ENCODE results near the gene DPP9.

The DPP9 gene

GRCh38 chr19:4722671-4723594, 709 bp downstream of the DPP9 start:
- CTCF ChIA-PET = no interaction called here
- TF ChIP-seq LEF1 (IDR thresholded peaks at IDR 0.05; ENCODE audit: borderline replicate concordance) = no peak
- no peak for TF ChIP-seq L3MBTL2 (conservative IDR thresholded peaks at IDR 0.05)
- no peak for TF ChIP-seq FOXA1 (IDR thresholded peaks at IDR 0.05)
- no peak for TF ChIP-seq SP1 (IDR thresholded peaks at IDR 0.05)
- no peak for TF ChIP-seq NFRKB (IDR thresholded peaks at IDR 0.05)
- TF ChIP-seq HDGF (IDR thresholded peaks at IDR 0.05; ENCODE audit: borderline replicate concordance) = no peak
- no peak for TF ChIP-seq BHLHE40 (IDR thresholded peaks at IDR 0.05; ENCODE audit: borderline replicate concordance)
- no peak for TF ChIP-seq CTBP1 (IDR thresholded peaks at IDR 0.05; ENCODE audit: borderline replicate concordance)
- no peak for TF ChIP-seq ELF4 (IDR thresholded peaks at IDR 0.05)
- TF ChIP-seq PKNOX1 (IDR thresholded peaks at IDR 0.05) = no peak
- TF ChIP-seq ZNF384 (IDR thresholded peaks at IDR 0.05) = no peak
- no peak for TF ChIP-seq ARNT (IDR thresholded peaks at IDR 0.05)
- no peak for TF ChIP-seq SUZ12 (IDR thresholded peaks at IDR 0.05)
- no peak for TF ChIP-seq TARDBP (IDR thresholded peaks at IDR 0.05)
- no peak for TF ChIP-seq FOXM1 (IDR thresholded peaks at IDR 0.05; ENCODE audit: borderline replicate concordance)
- TF ChIP-seq FOXK2 (IDR thresholded peaks at IDR 0.05) = no peak
- POLR2A ChIA-PET = interaction anchor here (0.6 to 4.5 kb wide), 3 partner anchors 11 to 69 kb away, joined by 3 to 25 read pairs (median 3); partner anchors contain the start of gene FEM1A
- no peak for DNase-seq (ENCODE audit: extremely low spot score)

- no peak for DNase-seq (ENCODE audit: extremely low spot score)
- CTCF ChIA-PET = no interaction called here
- POLR2A ChIA-PET = interaction anchor here (4.5 kb wide), 1 partner anchor 70 kb away, joined by 25 read pairs; the partner anchor contains the start of gene FEM1A
- TF ChIP-seq NFRKB (IDR thresholded peaks at IDR 0.05) (no peak), FOXK2 (IDR thresholded peaks at IDR 0.05) (no peak), SP1 (IDR thresholded peaks at IDR 0.05) (no peak), SUZ12 (IDR thresholded peaks at IDR 0.05) (no peak), L3MBTL2 (conservative IDR thresholded peaks at IDR 0.05) (no peak), LEF1 (IDR thresholded peaks at IDR 0.05; ENCODE audit: borderline replicate concordance) (no peak), TARDBP (IDR thresholded peaks at IDR 0.05) (no peak), ZNF384 (IDR thresholded peaks at IDR 0.05) (no peak), ELF4 (IDR thresholded peaks at IDR 0.05) (no peak), HDGF (IDR thresholded peaks at IDR 0.05; ENCODE audit: borderline replicate concordance) (no peak), ARNT (IDR thresholded peaks at IDR 0.05) (no peak), BHLHE40 (IDR thresholded peaks at IDR 0.05; ENCODE audit: borderline replicate concordance) (no peak), FOXM1 (IDR thresholded peaks at IDR 0.05; ENCODE audit: borderline replicate concordance) (no peak), PKNOX1 (IDR thresholded peaks at IDR 0.05) (no peak)
Measured at GRCh38 chr19:4721196-4721595, 2.4 kb downstream of the DPP9 start.

- DNase-seq (ENCODE audit: extremely low spot score) = no peak
- TF ChIP-seq SUZ12 (IDR thresholded peaks at IDR 0.05) (no peak), FOXK2 (IDR thresholded peaks at IDR 0.05) (no peak), L3MBTL2 (conservative IDR thresholded peaks at IDR 0.05) (no peak), NFRKB (IDR thresholded peaks at IDR 0.05) (no peak), ARNT (IDR thresholded peaks at IDR 0.05) (no peak), CTBP1 (IDR thresholded peaks at IDR 0.05; ENCODE audit: borderline replicate concordance) (no peak), PKNOX1 (IDR thresholded peaks at IDR 0.05) (no peak), FOXM1 (IDR thresholded peaks at IDR 0.05; ENCODE audit: borderline replicate concordance) (no peak)
- ChIA-PET POLR2A (no interaction called here), CTCF (no interaction called here)
Measured at GRCh38 chr19:4720037-4720700, 3.5 kb downstream of the DPP9 start.

- CTCF ChIA-PET = no interaction called here
- no peak for DNase-seq (ENCODE audit: extremely low spot score)
- TF ChIP-seq ARNT (IDR thresholded peaks at IDR 0.05) = no peak
- no peak for TF ChIP-seq SUZ12 (IDR thresholded peaks at IDR 0.05)
- TF ChIP-seq PKNOX1 (IDR thresholded peaks at IDR 0.05) = no peak
- no peak for TF ChIP-seq HDGF (IDR thresholded peaks at IDR 0.05; ENCODE audit: borderline replicate concordance)
- TF ChIP-seq FOXK2 (IDR thresholded peaks at IDR 0.05) = no peak
- no peak for TF ChIP-seq FOXM1 (IDR thresholded peaks at IDR 0.05; ENCODE audit: borderline replicate concordance)
- TF ChIP-seq SP1 (IDR thresholded peaks at IDR 0.05) = no peak
- no peak for TF ChIP-seq ELF4 (IDR thresholded peaks at IDR 0.05)
- POLR2A ChIA-PET = no interaction called here
Measured at GRCh38 chr19:4719499-4719866, 4.2 kb downstream of the DPP9 start.

All from HEK293T (cell line).